Activated CD4-positive, alpha-beta memory T cell treated with anti-CD3 and anti-CD28 coated beads, Interleukin-2, amount 10 ng/mL, durations not matched to agents 7 days and 5 days (primary cell): ENCODE results near the gene GATA5. TPM values are rescaled to one million over a fixed set of nuclear protein-coding genes. Genes with fewer than 3 reads are reported as not detected.
"Not testable (repeated sequence)": the region's sequence is repeated elsewhere in the genome, so short reads cannot be mapped to it uniquely, and the experiment has no call there.

ENCODE experiments used
- CTCF ChIA-PET: fragments of 350-600 bp; sonication (Branson Sonifier 250); formaldehyde crosslinking; loops from one replicate; lab custom pipeline; 2021; ENCODE audit warnings: antibody characterized with exemption, inconsistent platforms; lab: Charles Lee
- POLR2A ChIA-PET: fragments of 350-600 bp; sonication (Branson Sonifier 250); formaldehyde crosslinking; loops from one replicate; lab custom pipeline; 2021; ENCODE audit warnings: antibody characterized with exemption; lab: Charles Lee
- DNase-seq: peaks from one replicate; pipeline ENCODE4 v3.0.0-alpha.2; 2020
- H3K27ac Mint-ChIP-seq: one replicate; pipeline ENCODE4 v1.8.0; 2021; ENCODE audit warnings: mild to moderate bottlenecking, mixed read lengths
- H3K27me3 Mint-ChIP-seq: one replicate; pipeline ENCODE4 v1.8.0; 2021; ENCODE audit warnings: mixed read lengths
- H3K36me3 Mint-ChIP-seq: one replicate; pipeline ENCODE4 v1.8.0; 2021; ENCODE audit warnings: low read depth, mixed read lengths
- H3K4me1 Mint-ChIP-seq: one replicate; pipeline ENCODE4 v1.8.0; 2021; ENCODE audit warnings: mixed read lengths
- H3K4me3 Mint-ChIP-seq: one replicate; pipeline ENCODE4 v1.8.0; 2021; ENCODE audit warnings: mild to moderate bottlenecking, mixed read lengths
- H3K9me3 Mint-ChIP-seq: one replicate; pipeline ENCODE4 v1.8.0; 2021; ENCODE audit warnings: mixed read lengths
- total RNA-seq, 2 experiments: library from RNA; stranded (reverse); gene quantifications; one replicate each; pipeline ENCODE4 v1.2.3, GENCODE V29; 2021

The GATA5 gene
- total RNA-seq, 2 experiments from 2014 or later: not detected

DNA sequence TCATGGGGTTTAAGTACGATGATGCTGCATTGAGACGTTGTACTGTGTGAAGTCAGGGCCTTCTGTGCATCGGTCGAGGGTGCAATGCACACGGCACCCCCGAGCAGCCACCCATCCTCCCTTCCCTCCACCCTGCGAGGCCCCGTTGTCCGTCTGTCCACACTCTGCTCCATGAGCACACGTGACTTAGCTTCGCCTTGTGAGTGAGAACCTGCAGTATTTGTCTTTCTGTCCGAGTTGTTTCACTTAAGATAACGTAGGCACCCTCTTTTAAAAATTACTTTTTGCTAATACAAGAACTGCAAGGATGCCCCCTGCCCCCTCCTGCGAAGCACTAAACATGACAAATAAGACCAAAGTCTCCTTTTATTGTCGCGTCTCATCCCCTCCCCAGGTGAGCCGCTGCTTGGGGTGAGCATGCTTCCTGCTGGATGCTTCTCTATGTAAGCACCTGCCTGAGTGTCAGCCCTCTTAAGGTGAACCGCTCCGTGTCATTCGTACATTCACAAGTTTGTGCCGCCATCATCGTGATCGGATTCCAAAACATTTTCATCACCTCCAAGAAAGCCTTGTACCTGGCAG lies 44.8 kb downstream of the GATA5 start:
- ChIA-PET CTCF (no interaction called here), POLR2A (no interaction called here)
- H3K9me3 Mint-ChIP-seq: no peaks in the 10 kb centered on the region
- no peaks in the 10 kb centered on the region for H3K4me1 Mint-ChIP-seq
- H3K36me3 Mint-ChIP-seq: no peaks in the 10 kb centered on the region
- H3K27ac Mint-ChIP-seq: no peak overlapping the region
- DNase-seq: no peak
- peaks cover 20% of the 10 kb centered on the region for H3K27me3 Mint-ChIP-seq
- H3K4me3 Mint-ChIP-seq: no peak overlapping the region

DNA sequence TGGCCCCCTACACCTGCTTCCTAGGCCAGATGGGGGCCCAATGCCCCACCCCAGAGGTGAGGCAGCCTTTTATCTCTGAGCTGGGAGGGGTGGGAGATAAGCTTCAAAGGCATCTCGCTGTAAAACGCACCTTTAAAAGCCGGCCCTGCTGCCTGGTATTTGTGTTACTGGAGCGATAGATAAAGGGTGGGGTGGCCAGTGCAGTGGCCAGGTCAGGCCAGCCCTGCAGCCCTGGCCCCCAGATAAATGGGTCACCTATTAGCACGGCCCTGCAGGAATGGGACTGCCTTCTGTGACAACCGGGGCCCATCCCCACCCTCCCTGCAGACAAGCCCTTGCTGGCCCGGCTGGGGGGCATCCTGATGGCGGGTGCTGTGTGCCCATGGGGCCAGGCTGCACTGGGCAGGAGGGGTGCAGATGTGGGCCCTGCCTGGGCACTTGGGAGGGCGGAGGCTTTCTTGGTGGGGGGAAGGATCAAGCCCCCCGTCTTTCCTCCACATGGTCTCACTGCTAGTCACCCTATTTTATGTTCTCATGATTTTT lies 45.4 kb downstream of the GATA5 start:
- Mint-ChIP-seq H3K27ac (no peak overlapping the region), H3K27me3 (peaks cover 17% of the 10 kb centered on the region), H3K9me3 (no peaks in the 10 kb centered on the region), H3K36me3 (no peaks in the 10 kb centered on the region), H3K4me3 (no peak overlapping the region), H3K4me1 (no peaks in the 10 kb centered on the region)
- ChIA-PET POLR2A (no interaction called here), CTCF (no interaction called here)
- DNase-seq: no peak

DNA sequence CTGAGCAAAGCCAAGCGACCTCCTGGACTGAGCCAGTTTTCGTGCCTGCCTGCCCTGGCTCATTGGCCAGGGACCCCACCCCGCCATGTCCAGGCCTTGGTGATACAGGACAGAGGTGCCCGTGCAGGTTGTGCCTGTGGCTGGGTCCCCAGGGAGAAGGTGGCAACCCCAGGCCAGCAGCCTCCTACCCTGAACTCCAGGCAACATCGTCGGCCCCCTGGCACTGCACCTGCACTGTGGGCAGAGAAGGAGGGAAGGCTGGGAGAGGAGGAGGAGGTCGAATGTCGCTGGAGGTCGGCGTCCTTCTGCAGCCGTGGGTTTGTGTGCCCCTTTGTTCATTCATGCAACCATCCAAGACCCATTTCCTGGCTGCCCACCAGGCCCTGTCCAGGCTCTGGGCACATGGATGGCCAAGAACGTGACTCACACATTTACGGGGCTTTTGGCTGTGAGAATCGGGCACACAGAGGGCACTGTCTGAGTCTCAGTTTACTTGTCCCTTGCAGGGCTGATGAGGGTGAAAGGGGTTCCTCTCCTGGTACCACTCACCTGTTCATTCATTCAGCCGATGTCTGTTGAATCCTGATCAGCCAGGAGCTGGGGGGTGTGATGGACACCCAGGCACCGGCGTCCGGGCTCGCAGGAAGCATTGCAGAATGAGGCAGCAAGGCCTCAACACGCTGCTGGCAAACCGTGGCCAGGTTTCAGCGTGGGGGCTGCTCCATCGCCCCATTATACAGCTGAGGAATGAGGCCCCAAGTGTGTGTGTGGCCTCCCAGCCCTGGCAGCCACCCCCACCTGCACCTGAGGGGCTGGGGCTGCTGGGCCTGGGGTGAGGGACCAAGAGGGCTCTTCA lies 46.1 kb downstream of the GATA5 start:
- no peaks in the 10 kb centered on the region for H3K36me3 Mint-ChIP-seq
- no peak overlapping the region for H3K4me3 Mint-ChIP-seq
- no peak overlapping the region for H3K27ac Mint-ChIP-seq
- ChIA-PET POLR2A (no interaction called here), CTCF (no interaction called here)
- peaks cover 12% of the 10 kb centered on the region for H3K27me3 Mint-ChIP-seq
- no peaks in the 10 kb centered on the region for H3K9me3 Mint-ChIP-seq
- H3K4me1 Mint-ChIP-seq: no peaks in the 10 kb centered on the region
- no peak for DNase-seq

DNA sequence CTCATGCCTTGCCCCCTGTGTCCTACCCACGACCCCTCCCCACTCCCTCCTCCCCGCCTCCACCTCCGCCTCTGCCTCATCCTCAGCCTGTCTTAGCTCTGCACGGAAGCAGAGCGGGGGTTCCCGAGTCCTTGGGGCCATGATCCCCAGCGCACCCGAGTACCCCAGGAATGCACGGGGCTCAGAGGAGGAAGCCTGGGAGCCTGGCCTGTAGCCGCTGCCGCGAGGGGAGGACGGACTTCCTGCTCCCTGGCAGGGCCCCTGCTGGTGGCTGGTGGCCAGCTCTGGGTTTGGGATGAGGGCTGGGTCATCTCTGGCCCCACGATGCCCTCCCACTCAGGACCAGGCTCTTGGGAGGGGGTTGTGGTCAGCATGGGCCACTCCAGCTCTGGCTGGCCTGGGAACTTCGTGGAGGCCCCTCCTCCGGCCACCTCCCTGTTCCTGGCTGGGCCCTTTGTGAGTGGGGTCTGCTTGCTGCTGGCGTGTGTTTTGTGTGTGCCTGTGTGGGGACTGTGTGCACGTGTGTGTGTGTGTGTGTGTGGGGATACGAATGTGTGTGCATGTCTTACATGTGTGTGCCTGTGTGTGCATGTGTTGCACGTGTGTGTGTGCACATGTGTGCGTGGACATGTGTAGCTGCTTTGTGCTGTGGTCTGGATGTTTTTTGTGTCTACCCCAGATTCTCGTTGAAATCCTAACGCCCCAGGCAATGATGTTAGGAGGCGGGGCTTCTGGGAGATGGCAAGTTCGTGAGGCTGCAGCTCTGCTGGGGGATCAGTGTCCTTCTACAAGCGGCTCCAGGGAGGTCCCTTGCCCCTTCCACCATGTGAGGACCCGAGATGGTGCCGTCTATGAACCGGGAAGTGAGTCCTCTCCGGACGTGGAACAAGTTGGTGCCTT lies 47.1 kb downstream of the GATA5 start:
- DNase-seq: no peak
- POLR2A ChIA-PET: no interaction called here
- no peaks in the 10 kb centered on the region for H3K9me3 Mint-ChIP-seq
- CTCF ChIA-PET: no interaction called here
- H3K4me1 Mint-ChIP-seq: no peaks in the 10 kb centered on the region
- peaks cover 1% of the 10 kb centered on the region for H3K27me3 Mint-ChIP-seq
- no peak overlapping the region for H3K27ac Mint-ChIP-seq
- no peaks in the 10 kb centered on the region for H3K36me3 Mint-ChIP-seq
- H3K4me3 Mint-ChIP-seq: no peak overlapping the region

DNA sequence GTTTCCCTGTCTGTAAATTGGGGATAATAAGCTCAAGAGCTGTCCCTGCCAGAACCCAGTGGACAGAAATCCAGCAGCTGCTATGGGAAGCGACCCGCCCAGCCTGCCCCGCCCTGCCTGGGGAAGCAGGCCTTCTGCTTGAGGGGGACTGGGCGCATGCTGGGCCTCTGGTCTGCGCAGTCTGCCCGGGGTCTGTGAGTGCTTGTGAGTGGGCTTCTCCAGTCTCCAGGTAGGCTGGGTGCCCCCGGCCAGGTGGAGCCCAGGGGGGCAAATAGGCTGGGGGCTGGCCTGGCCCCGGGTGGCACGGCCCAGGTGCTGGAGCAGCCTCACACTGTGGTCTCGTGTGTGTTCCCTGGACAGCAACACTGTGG lies 47.8 kb downstream of the GATA5 start:
- no peak overlapping the region for H3K4me3 Mint-ChIP-seq
- no peaks in the 10 kb centered on the region for H3K27me3 Mint-ChIP-seq
- no peak for DNase-seq
- no peaks in the 10 kb centered on the region for H3K9me3 Mint-ChIP-seq
- no peaks in the 10 kb centered on the region for H3K36me3 Mint-ChIP-seq
- ChIA-PET CTCF (no interaction called here), POLR2A (no interaction called here)
- no peak overlapping the region for H3K27ac Mint-ChIP-seq
- no peaks in the 10 kb centered on the region for H3K4me1 Mint-ChIP-seq

DNA sequence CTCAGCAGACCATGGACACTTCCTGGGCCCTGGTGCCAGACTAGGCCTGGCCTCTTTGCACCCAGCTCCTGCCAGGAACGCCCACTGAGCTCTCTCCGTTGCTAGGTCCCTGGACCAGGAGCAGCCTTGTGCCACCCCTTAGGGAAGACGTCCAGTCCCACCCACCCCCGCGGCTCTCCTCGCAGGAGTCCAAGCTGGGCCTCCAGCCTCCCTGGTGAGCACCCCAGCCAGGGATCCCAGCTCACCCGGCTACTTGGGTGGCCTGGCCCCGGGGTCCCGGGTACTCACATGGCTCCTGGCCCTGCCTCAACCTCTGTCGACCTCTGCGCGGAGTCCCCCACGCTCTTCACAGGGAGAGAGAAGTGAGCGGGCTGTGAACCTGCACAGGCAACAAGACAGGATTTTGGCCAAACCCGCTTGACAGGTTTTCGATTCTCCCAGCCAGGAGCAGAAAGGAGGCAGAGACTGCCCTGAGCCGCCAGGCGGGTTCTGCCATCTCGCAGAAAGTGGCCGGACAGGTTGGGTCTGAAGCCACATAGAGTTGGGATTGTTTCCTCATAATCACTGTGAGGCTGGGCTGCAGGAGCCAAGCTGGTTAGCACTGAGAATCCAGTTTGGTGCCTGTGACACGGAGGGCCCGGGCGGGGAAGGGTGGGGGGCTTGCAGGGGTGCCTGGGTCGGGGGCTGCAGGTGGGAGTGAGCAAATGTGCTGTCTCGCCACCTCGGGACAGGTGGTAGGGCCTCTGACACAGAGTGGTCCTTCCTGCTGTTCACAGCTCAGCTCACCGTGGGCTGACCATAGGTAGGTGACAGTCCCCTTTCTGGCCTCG lies 48.4 kb downstream of the GATA5 start, which contains the start of gene RBBP8NL:
TSS of gene RBBP8NL (minus strand) at position 368 of the 830 bp plus-strand sequence. CDS start 7,892 bp downstream, outside the sequence.
- H3K27ac Mint-ChIP-seq: no peak within 1 kb of the TSS
- no peak within 1 kb of the TSS for H3K4me3 Mint-ChIP-seq
- H3K9me3 Mint-ChIP-seq: no peaks in the 10 kb centered on the region
- H3K4me1 Mint-ChIP-seq: no peaks in the 10 kb centered on the region
- POLR2A ChIA-PET: no interaction called here
- no peaks in the 10 kb centered on the region for H3K27me3 Mint-ChIP-seq
- H3K36me3 Mint-ChIP-seq: no peaks in the 10 kb centered on the region
- CTCF ChIA-PET: no interaction called here
- DNase-seq: no peak

DNA sequence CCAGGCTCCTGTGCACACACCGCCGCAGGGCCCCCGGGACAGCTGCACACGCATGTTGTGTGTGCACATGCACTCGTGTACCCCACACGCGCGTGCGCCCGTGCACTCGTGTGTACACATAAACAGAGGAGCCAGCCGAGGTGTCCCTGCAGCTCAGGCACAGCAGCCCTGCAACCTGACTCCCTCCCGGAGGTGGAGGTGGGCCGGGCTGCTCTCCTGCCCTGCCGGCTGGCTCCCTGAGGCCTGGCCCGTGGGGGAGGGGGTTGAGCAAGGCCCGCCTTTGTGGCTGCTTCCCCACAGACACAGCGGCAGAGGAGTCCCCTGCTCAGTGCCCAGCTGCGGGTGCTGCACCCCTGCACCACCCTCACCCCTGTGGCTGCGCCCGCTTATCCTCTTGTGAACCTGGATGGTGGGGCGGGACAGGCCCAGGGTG lies 49.1 kb downstream of the GATA5 start:
- no peak overlapping the region for H3K4me3 Mint-ChIP-seq
- H3K36me3 Mint-ChIP-seq: no peaks in the 10 kb centered on the region
- no peak overlapping the region for H3K27ac Mint-ChIP-seq
- CTCF ChIA-PET: no interaction called here
- H3K9me3 Mint-ChIP-seq: no peaks in the 10 kb centered on the region
- H3K4me1 Mint-ChIP-seq: no peaks in the 10 kb centered on the region
- no peak for DNase-seq
- H3K27me3 Mint-ChIP-seq: no peaks in the 10 kb centered on the region
- POLR2A ChIA-PET: no interaction called here

DNA sequence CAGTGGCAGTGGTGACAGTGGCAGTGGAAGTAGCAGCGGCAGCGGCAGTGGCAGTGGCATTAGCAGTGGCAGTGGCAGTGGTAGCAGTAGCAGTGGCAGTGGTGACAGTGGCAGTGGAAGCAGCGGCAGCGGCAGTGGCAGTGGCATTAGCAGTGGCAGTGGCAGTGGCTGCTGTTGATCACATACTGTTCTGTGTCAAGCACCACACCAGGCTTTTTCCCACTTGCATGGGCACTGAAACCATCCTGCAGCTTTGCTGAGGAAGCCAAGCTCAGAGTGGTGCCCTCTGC lies 49.8 kb downstream of the GATA5 start:
- H3K4me1 Mint-ChIP-seq, H3K27me3 Mint-ChIP-seq, DNase-seq, H3K9me3 Mint-ChIP-seq, H3K4me3 Mint-ChIP-seq, POLR2A ChIA-PET, CTCF ChIA-PET, H3K36me3 Mint-ChIP-seq, H3K27ac Mint-ChIP-seq: not testable (repeated sequence)

DNA sequence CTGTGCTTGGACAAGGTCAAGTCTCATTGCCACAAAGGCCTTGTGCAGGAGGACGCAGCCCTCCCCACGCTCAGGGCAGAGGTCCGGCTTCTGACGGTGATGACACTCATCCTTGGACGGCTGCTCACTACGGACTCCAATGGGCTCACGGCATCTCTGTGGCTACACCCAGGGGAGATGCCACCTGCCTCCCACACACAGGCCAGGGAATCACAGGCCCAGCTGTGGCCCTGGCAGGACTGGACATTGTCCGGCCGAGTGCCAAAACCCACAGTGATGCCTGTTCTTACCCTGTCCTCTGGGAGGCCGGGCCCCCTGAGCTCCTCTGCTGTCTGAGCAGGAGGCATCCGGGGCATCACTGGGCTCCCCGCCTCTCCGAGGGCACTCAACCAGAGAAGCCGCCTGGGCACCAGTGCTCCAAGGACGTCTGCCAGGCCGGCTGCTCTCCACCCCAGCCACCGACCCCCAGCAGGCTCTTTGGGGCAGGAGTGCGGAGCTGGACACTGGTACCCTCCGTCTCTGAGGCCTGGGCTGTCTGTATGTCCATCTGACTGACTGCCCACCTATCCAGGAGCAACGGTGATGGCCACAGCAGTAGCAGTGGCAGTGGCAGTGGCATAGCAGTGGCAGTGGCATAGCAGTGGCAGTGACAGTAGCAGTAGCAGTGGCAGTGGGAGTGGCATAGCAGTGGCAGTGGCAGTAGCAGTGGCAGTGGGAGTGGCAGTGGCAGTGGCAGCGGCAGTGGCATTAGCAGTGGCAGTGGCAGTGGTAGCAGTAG lies 50.3 kb downstream of the GATA5 start:
- CTCF ChIA-PET: no interaction called here

DNA sequence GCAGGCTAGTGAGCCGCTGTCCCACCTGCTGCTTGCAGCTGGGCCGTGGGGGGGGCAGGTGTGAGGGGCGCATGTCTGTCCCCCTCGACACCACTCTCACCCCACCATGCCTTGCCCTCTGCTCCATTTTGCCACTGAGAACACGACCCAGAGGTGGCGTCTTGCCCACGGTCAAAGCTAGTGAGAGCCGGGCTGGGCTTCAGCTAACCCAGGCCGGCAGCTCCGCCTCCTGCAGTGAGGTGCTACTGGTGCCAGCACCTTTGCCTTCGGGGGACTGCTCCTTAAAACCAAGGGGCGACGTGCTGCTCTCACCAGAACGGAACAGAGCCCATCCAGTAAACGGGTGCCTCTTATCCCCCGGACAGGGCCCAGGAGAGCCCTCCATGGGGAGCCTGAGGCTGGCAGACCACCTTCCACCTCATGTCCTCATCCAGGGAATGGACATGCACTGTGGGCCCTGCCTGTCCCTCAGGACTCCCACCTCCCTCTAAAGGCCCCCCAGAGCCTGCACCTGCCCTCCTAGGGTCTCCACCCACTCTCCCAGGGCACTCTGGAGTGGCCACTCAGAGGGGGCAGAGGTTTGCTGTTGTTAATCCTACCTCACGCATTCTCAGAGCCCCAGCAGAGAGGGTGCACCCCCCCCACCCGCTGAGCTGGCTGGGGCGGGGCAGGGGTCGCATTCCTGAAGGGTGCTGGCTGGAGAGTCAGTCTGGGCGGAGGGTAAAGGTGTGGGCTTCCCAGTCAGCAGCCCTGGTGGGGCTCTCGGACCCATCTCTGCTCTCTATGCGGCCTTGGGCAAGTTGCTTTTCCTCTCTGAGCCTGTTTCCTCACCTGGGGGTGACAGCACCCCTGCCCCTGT lies 51.3 kb downstream of the GATA5 start:
- no peaks in the 10 kb centered on the region for H3K36me3 Mint-ChIP-seq
- H3K9me3 Mint-ChIP-seq: no peaks in the 10 kb centered on the region
- ChIA-PET POLR2A (no interaction called here), CTCF (no interaction called here)
- no peak overlapping the region for H3K4me3 Mint-ChIP-seq
- DNase-seq: no peak
- H3K27me3 Mint-ChIP-seq: no peaks in the 10 kb centered on the region
- H3K4me1 Mint-ChIP-seq: no peaks in the 10 kb centered on the region
- no peak overlapping the region for H3K27ac Mint-ChIP-seq

More for the DNA sequence above, 50.3 kb downstream of the GATA5 start:
- DNase-seq: no peak
- Mint-ChIP-seq H3K4me1 (no peaks in the 10 kb centered on the region), H3K36me3 (no peaks in the 10 kb centered on the region), H3K27ac (no peak overlapping the region), H3K27me3 (no peaks in the 10 kb centered on the region), H3K9me3 (no peaks in the 10 kb centered on the region), H3K4me3 (no peak overlapping the region)
- POLR2A ChIA-PET: no interaction called here

DNA sequence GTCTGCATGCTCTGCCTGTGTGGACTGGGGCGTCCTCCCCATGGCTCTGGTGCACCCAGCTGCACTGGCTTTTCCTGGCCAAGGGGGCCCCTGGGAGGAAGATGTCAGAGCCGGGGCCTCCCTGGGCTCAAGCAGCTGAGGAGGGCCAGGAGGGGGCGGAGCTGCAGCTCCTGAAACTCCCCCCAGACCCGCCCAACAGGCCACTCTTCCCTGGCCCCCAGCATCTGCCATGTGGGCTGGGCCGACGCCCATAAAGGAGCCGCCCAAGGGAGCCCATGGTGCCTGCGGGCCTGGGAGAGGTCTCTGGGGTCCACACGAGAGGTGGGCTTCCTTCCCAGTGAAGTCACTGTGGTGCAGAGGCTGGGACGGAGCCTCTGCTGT lies 52.5 kb downstream of the GATA5 start:
- POLR2A ChIA-PET: no interaction called here
- H3K27ac Mint-ChIP-seq: no peak overlapping the region
- H3K9me3 Mint-ChIP-seq: no peaks in the 10 kb centered on the region

More for the DNA sequence above, 52.5 kb downstream of the GATA5 start:
- H3K27me3 Mint-ChIP-seq: no peaks in the 10 kb centered on the region
- CTCF ChIA-PET: no interaction called here
- no peaks in the 10 kb centered on the region for H3K4me1 Mint-ChIP-seq
- no peak for DNase-seq
- no peak overlapping the region for H3K4me3 Mint-ChIP-seq
- no peaks in the 10 kb centered on the region for H3K36me3 Mint-ChIP-seq
